H1 (cell line): Measurements from ENCODE around the gene UTP25. TPM values are rescaled to one million over a fixed set of nuclear protein-coding genes. Genes with fewer than 3 reads are reported as not detected.

Source experiments
- CHD7 ChIP-seq: fragments of 300-600 bp; sonication (generic); IDR thresholded peaks from 2 replicates; pipeline ENCODE4 v1.7.1; 2012; ENCODE audit warnings: low read length, moderate library complexity, mild to moderate bottlenecking, inconsistent platforms; ENCODE audit not compliant: insufficient replicate concordance
- polyA plus RNA-seq, 7 experiments: library from polyadenylated mRNA; depleted of rRNA in 3 of 7; stranded (reverse) in 5 of 7; unstranded in 2 of 7; fragments of >200 nt in 5 of 7; fragments of 200-250 nt in 2 of 7; gene quantifications; 1 replicate in 5 of 7; 2 replicates in 1 of 7; 4 replicates in 1 of 7; pipeline versions ENCODE4 v1.2.1 to v1.2.3, GENCODE V29; 2011 to 2013; ENCODE audit warnings: missing spikeins in 2 of 7, mixed read lengths in 2 of 7
- total RNA-seq: library from RNA; stranded (reverse); fragmentation: NEBNext Ultra II Directional; extraction: Animal tissue kit (Norgen Biotek cat#: 25700); gene quantifications from 2 replicates; pipeline ENCODE4 v1.2.1, GENCODE V29; 2021

The UTP25 gene
- total and polyA plus RNA-seq, 2 of the 8 experiments (the other 6 are each of a cell fraction or from before 2014, with no cell fraction given), result 4.0 to 7.6 TPM

DNA sequence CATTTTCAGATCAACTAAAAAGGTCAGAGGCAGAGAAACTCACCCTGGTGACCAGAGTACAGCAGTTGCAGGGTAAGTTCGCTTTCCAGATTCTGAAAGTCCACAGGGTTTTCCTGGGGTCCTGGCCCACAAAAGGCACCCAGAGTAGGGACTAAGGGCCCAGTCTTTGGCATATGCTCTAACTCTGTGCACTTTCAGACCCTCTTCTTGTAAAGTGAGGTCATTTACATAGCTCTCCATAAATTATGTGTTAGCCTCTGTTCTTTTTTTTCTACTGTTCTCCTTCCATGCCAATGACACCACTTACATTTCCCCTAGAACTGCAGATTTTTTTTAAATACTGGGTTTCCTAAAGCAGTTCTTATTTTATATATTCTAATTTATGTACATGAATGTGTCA is 49.7 kb upstream of the UTP25 start (continued):
- TF ChIP-seq CHD7, result no peak
